Kidney tubule cell (primary cell): ENCODE measurements around the gene AQP12B.

Source experiments
- DNase-seq: peaks from one replicate; pipeline ENCODE4 v3.0.0-alpha.2; 2018; ENCODE audit warnings: low spot score

AQP12B gene

GRCh38 chr2:240647503-240648154 lies 35.1 kb downstream of the AQP12B start:
- no peak for DNase-seq

DNA sequence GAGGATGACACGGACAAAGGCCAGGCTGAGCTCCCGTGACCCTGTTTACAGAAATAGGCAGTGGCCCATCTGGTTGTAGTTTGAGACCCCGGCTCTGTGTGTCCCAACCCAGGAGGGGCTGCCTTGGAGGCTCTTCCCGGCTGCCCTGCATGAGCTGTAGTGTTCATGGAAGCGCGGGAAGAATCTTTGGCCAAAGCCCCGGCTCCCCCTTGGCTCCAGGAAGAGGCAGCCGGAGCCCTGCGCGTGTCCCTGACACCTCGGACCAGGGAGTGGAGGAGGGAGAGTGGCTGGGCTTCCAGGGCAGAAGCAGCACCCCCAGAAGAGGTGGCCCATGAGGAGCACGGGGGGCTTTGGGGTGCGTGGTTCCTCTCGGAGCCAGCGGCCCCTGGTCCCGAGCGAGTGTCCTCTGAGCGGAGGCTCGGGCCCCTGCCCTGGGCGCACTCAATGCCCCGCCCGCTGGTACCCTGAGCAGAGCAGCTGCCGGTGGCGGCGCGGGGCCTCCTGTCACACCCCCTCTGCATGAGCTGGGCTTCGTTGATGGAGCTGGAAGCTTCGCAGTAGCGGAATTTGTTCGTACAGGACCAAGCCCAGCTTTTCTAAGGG lies 35.7 kb downstream of the AQP12B start:
- DNase-seq: no peak

DNA sequence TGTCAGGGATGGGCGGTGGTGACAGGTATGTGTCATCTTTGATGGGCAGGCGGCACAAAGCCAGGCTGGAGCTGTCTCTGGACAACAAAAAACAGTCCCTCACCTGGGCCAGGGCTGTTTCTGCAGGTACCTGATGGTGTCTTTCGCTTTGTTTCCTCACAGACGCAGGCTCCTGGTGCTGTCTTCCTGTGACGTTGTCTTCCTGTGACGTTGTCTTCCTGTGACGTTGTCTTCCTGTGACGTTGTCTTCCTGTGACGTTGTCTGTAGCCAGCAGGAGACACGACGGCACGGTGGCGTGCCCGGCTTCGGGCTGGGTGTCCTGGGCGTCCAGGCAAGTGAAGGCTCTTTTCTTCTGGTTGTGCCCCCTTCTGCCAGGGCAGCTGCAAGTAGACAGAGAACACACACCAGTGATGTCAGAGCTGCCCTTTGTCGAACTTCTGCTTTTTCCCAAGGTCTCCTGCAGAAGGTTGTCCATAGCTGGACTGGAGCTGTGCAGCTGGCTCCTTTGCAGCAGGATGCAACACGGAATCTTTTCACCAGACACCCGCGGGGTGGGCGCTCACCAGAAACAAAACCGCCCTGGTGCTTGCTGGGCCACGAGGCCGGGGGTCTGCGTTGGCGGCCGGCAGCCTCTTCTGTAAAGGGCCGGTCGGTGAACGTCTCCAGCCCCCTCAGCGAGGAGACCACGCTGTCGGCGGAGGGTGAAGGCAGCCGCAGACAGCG lies 36.3 kb downstream of the AQP12B start:
- DNase-seq: no peak

DNA sequence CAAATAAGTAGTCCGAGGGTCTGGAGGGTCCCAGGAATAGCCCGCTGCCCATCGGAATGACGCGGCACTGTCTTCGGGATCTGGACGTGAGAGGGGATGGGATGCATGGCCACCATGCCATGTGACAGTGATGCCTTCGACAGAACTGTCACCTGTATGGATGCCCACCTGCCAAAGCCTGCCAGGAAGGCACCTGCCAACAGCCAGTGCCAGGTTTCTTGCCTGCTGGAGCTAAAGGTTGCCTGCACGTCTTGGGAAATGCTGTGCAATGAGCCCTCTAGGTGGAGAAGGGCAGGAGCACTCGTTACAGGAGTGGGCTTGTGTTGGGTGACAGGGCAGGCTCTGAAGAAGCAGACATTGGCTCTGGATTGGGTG lies 36.9 kb downstream of the AQP12B start:
- DNase-seq: no peak

- no peak for DNase-seq
These were observed 37.3 kb downstream of the AQP12B start for GRCh38 chr2:240645346-240645745.

GRCh38 chr2:240644859-240645301 lies 37.8 kb downstream of the AQP12B start:
- DNase-seq: no peak

GRCh38 chr2:240644171-240644651 lies 38.5 kb downstream of the AQP12B start:
- no peak for DNase-seq

DNA sequence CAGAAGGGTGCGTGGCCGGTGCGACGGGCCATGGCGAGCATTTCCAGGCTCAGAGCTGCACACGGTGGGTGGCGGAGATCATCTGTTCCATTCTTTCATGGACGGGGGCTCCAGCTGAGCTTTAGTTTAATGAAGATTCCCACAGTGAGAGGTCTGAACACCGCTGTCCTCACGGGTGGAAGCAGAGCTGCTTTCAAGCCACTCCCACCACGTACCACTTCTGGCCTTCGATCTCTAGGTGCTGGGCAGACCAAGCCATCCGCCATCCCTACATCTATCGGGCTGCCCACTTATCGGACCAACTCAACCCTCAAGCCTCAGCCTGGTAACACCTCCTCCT lies 38.9 kb downstream of the AQP12B start:
- DNase-seq: no peak

DNA sequence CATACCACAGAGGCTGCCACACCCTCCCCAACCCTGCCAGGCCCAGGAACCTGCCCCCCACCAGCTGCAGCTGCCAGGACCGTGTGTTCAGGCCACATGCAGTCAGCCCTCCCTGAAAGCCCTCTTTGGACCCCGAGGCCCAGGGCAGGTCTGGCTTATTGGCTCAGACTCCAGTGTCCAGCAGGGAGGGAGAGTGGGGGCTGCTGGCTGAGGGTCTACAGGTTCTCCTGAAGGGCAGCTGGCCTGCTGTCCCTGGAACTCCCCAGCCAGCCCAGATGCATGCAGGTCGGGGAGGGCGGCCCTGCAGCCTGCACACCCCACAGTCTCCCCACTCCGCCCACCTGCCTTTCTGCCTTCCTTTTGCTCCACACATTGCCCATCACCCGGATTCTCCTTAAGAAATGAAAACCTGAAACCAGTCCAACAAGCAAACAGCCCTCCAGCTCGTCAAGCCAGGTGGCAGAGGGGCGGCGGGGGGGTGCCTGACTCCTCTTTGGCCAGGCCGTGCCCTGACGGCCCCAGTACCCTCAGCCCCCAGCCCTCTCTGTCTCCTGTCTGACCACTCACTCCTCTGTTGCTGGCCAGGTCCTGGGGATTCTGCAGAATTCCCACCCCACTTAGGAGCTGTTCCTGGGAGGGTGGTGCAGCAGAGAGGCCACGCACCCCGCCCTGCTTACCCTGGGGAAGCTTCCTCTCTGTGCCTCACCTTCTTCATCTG lies 39.4 kb downstream of the AQP12B start:
- DNase-seq: no peak

- no peak for DNase-seq
These were observed 39.9 kb downstream of the AQP12B start for GRCh38 chr2:240642806-240643092.

DNA sequence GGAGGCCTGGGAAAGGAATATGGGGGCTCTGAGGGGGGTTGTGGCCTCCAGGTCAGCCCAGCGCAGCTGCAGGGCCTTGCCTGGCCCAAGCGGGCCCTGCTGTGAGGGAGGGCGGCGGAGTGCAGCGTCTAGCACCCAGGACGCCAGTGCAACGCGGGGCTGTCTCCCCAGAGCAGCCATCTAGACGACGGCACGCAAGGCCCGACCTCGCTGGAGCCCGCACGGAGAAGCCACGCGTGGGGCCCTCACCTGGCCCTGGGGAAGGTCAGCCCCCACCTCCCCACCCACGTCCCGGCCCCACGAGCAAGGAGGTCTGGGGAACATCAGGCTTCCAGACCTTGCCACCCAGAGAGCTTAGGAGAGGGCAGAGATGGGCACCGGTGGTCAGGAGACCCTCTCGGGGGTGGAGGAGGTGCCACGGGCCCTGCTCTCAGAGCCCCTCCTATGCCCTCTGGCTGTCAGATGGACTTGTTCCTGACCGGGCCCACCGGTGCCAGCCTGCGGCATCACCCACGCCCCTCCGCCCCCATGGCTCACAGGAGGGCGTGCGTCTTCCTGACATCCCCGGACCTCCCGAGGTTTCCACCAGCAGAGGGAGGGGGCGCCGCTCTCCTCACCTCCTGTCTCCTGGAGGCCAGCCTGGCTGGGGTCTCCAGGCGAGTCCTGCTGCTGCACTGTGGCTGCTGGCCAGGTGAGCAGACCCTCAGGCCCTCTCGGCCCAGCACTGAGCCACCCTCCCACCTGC lies 40.5 kb downstream of the AQP12B start:
- no peak for DNase-seq

DNA sequence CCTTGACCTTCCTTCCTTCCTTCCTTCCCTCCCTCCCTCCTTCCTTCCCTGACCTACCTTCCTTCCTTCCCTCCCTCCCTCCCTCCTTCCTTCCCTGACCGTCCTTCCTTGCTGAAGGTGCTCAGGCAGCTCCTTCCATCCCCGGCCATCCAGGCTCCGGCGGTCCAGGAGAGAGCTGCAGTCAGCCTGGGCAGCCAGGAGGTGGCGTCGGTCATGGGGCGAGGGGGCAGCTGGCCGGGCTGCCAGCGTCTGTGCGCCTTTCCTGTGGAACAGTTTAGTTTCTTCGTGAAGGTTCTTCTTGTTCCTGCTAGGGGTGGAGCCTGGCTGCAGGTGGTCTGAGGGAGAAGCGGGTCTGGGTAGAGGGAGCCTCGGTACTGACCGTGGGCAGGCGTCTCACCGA lies 41.7 kb downstream of the AQP12B start:
- peak; percentile 54 for DNase-seq

DNA sequence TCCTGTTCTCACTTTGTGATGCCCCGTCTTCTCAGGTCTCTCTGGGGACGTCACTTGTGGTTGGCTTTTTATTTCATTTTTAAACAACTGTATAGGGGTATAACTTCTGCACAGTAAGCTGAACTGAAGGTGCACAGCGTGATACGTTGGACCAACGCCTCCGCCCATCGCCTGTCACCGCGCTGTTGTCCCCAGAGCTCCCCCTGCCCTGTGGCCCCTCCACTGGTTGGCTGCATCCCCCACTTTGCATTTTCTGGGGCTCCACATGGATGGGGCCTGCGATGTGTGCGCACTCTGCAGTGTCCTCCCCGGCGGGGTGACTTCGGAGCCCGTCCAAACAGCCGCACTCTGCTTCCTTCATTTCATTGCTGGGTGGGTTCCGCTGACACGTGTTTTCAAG lies 43.1 kb downstream of the AQP12B start:
- DNase-seq: no peak

- no peak for DNase-seq
These were observed 44.0 kb downstream of the AQP12B start for GRCh38 chr2:240638512-240639160.

DNA sequence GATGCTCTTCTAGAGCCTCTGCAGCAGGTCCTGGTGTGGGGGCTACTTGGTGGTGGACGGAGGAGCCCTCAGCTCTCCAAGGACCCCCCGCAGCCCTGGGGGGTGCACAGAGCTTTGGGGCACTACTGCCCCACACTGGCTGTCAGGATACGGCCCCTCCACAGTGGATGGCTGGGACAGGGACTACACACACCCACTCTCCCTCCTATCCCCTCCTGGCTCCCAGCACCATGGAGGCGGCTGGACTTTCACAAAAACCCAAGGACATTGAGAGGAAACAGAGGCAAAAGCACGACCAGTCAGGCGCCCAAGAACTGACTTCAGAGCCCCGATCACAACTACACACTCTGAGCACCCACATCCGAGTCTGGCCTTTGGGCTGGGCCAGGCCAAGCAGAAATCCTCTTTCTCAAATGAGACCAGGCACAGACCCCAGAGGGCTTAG lies 44.8 kb downstream of the AQP12B start:
- DNase-seq: no peak

- DNase-seq: no peak
These were observed 45.4 kb downstream of the AQP12B start for GRCh38 chr2:240637116-240637900.

- DNase-seq: no peak
These were observed 46.0 kb downstream of the AQP12B start for GRCh38 chr2:240636563-240637115.

- no peak for DNase-seq
These were observed 46.6 kb downstream of the AQP12B start for GRCh38 chr2:240635998-240636547.

- DNase-seq: no peak
These were observed 47.3 kb downstream of the AQP12B start for GRCh38 chr2:240635121-240635997.
